ENCODE measurements around the gene SERINC5. TPM values are rescaled to one million over a fixed set of nuclear protein-coding genes. Genes with fewer than 3 reads are reported as not detected.
"Not testable (repeated sequence)": the region's sequence is repeated elsewhere in the genome, so short reads cannot be mapped to it uniquely, and the experiment has no call there.

SERINC5 gene
- polyA plus RNA-seq, 1 of the 3 experiments (the other 2 are of a cell fraction), result 4.5 TPM

- no peak for TF ChIP-seq REST (IDR thresholded peaks at IDR 0.05; ENCODE audit: low read depth, low read length)
- no peak for TF ChIP-seq FOSL2 (IDR thresholded peaks at IDR 0.05; ENCODE audit: borderline replicate concordance, low read depth)
- TF ChIP-seq YY1 (IDR thresholded peaks at IDR 0.05; ENCODE audit: low read depth), result no peak
- no peak for TF ChIP-seq FOXM1 (IDR thresholded peaks at IDR 0.05; ENCODE audit: low read depth)
Measured at GRCh38 chr5:80092486-80093107, 163.3 kb downstream of the SERINC5 start (continued).

DNA sequence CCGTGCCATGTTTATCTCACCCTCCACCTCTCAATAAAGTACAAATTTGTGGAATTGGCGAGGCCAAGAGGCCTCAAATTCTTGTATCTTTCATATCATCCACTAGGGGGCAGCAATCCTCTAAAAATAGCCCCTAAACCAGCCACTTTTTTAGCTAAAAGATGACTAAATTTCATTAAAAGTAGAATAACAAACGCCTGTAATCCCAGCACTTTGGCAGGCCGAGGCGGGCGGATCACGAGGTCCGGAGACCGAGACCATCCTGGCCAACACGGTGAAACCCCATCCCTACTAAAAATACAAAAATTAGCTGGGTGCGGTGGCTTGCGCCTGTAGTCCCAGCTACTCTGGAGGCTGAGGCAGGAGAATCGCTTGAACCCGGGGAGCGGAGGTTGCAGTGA lies 164.1 kb downstream of the SERINC5 start:
- Histone ChIP-seq H2AFZ (ENCODE audit: low read depth) (peak overlapping the region; percentile 67), H3K4me3 (ENCODE audit: low read depth in 2 of 2, low read length in 1 of 2) (peak overlapping the region in 1 of 2 experiments; percentile 44; a peak in 1 of 4 replicates)
- not testable (repeated sequence) for H3F3A ChIP-seq (replicated peaks; ENCODE audit: insufficient read depth); H3K4me2 ChIP-seq; H3K79me2 ChIP-seq (ENCODE audit: insufficient read depth); H3K27me3 ChIP-seq (ENCODE audit: insufficient read depth); H3K27ac ChIP-seq (ENCODE audit: low read depth in 2 of 2, low read length in 1 of 2); H3K9ac ChIP-seq; H3K9me2 ChIP-seq; H4K20me1 ChIP-seq (ENCODE audit: insufficient read depth); H3K4me1 ChIP-seq (ENCODE audit: control insufficient read depth in 1 of 2, insufficient read depth in 2 of 2, low read depth in 1 of 2, low read length in 1 of 2); H3K9me3 ChIP-seq; H3K36me3 ChIP-seq (replicated peaks in 1 of 2; ENCODE audit: control insufficient read depth in 1 of 2, insufficient read depth in 2 of 2, low read length in 1 of 2)
- DNase-seq, result peak; percentile 74
- WGBS (ENCODE audit: low lambda C conversion rate), result 25% methylated on average over 15 of the region's 15 CpGs
- TF ChIP-seq RAD21 (IDR thresholded peaks at IDR 0.05; ENCODE audit: low read length) (peak; percentile 91), SMC3 (IDR thresholded peaks at IDR 0.05; ENCODE audit: low read depth, low read length) (peak; percentile 85)
- TF ChIP-seq, protein P1, sequence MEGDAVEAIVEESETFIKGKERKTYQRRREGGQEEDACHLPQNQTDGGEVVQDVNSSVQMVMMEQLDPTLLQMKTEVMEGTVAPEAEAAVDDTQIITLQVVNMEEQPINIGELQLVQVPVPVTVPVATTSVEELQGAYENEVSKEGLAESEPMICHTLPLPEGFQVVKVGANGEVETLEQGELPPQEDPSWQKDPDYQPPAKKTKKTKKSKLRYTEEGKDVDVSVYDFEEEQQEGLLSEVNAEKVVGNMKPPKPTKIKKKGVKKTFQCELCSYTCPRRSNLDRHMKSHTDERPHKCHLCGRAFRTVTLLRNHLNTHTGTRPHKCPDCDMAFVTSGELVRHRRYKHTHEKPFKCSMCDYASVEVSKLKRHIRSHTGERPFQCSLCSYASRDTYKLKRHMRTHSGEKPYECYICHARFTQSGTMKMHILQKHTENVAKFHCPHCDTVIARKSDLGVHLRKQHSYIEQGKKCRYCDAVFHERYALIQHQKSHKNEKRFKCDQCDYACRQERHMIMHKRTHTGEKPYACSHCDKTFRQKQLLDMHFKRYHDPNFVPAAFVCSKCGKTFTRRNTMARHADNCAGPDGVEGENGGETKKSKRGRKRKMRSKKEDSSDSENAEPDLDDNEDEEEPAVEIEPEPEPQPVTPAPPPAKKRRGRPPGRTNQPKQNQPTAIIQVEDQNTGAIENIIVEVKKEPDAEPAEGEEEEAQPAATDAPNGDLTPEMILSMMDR (IDR thresholded peaks at IDR 0.05), result peak; percentile 84
- POLR2A ChIA-PET, result interaction anchor here (0.6 to 1.6 kb wide), 3 partner anchors 12 to 164 kb away, joined by 3 to 12 read pairs (median 4); partner anchors contain the start of gene SERINC5
- CTCF ChIA-PET, result interaction anchor here (0.7 to 4.7 kb wide), 35 partner anchors 8 to 1074 kb away, joined by 3 to 104 read pairs (median 4); partner anchors contain the start of genes SERINC5 and ZFYVE16

- no peaks in the 10 kb centered on the region for H3K27me3 ChIP-seq (ENCODE audit: insufficient read depth)
- POLR2A ChIA-PET, result no interaction called here
- H2AFZ ChIP-seq (ENCODE audit: low read depth), result no peak overlapping the region
- H3K9ac ChIP-seq, result no peak overlapping the region
- H3K4me3 ChIP-seq (ENCODE audit: low read depth in 2 of 2, low read length in 1 of 2), result no peak overlapping the region
- H3K9me2 ChIP-seq, result no peaks in the 10 kb centered on the region
- H3K4me1 ChIP-seq (ENCODE audit: control insufficient read depth in 1 of 2, insufficient read depth in 2 of 2, low read depth in 1 of 2, low read length in 1 of 2), result no peaks in the 10 kb centered on the region
- H3K9me3 ChIP-seq, result no peaks in the 10 kb centered on the region
- peaks cover 3% of the 10 kb centered on the region for H3F3A ChIP-seq (replicated peaks; ENCODE audit: insufficient read depth)
- H3K4me2 ChIP-seq, result no peak overlapping the region
- no peak overlapping the region for H3K27ac ChIP-seq (ENCODE audit: low read depth in 2 of 2, low read length in 1 of 2)
- H4K20me1 ChIP-seq (ENCODE audit: insufficient read depth), result no peaks in the 10 kb centered on the region
- no peak for DNase-seq
- 84% methylated on average over 4 of the region's 5 CpGs for WGBS (ENCODE audit: low lambda C conversion rate)
- CTCF ChIA-PET, result interaction anchor here (0.6 to 4.7 kb wide), 14 partner anchors 9 to 1075 kb away, joined by 3 to 104 read pairs (median 4); partner anchors contain the start of gene SERINC5
- no peaks in the 10 kb centered on the region for H3K79me2 ChIP-seq (ENCODE audit: insufficient read depth)
- H3K36me3 ChIP-seq (replicated peaks in 1 of 2; ENCODE audit: control insufficient read depth in 1 of 2, insufficient read depth in 2 of 2, low read length in 1 of 2), result no peaks in the 10 kb centered on the region
- TF ChIP-seq TCF12 (IDR thresholded peaks at IDR 0.05), result no peak
- no peak for TF ChIP-seq RXRA (IDR thresholded peaks at IDR 0.05; ENCODE audit: borderline replicate concordance, low read depth)
- no peak for TF ChIP-seq GABPA (IDR thresholded peaks at IDR 0.05; ENCODE audit: low read depth)
- no peak for TF ChIP-seq IRF3 (IDR thresholded peaks at IDR 0.05; ENCODE audit: low read depth, low read length)
- TF ChIP-seq SIN3A (IDR thresholded peaks at IDR 0.05; ENCODE audit: borderline replicate concordance, low read depth, low read length), result no peak
- TF ChIP-seq REST (IDR thresholded peaks at IDR 0.05; ENCODE audit: low read depth, low read length), result no peak
- no peak for TF ChIP-seq POLR2AphosphoS5 (IDR thresholded peaks at IDR 0.05; ENCODE audit: low read depth, low read length)
- TF ChIP-seq USF1 (IDR thresholded peaks at IDR 0.05; ENCODE audit: borderline replicate concordance, low read depth), result no peak
Measured at GRCh38 chr5:80090884-80091166, 165.0 kb downstream of the SERINC5 start.
